GM23338 (cell line): Measurements from ENCODE around the gene ERI3.

Experiments
- CREB1 ChIP-seq: fragments of 250-450 bp; sonication (Bioruptor Pico); IDR thresholded peaks from 2 replicates; pipeline ENCODE4 v1.5.0; 2020; ENCODE audit warnings: low read depth, mild to moderate bottlenecking, moderate library complexity
- EZH2 ChIP-seq: fragments of 200-600 bp; sonication (generic); IDR thresholded peaks from one replicate; pipeline ENCODE4 v1.8.0; 2017; ENCODE audit warnings: antibody characterized with exemption, mild to moderate bottlenecking, low read depth; ENCODE audit not compliant: unreplicated experiment
- ZNF114 ChIP-seq: fragments of 250-450 bp; sonication (Bioruptor Pico); IDR thresholded peaks from 2 replicates; pipeline ENCODE4 v1.5.0; 2020; ENCODE audit warnings: mild to moderate bottlenecking, moderate library complexity
- TF ChIP-seq, protein P1 (sequence below), 2 experiments: fragments of 200-600 bp in 1 of 2; sonication (generic) in 1 of 2; conservative IDR thresholded peaks; 2 replicates each; pipeline versions ENCODE4 v1.5.1 to v1.6.1; 2016 to 2017; ENCODE audit warnings: antibody characterized with exemption in 2 of 2, low read depth in 2 of 2, mild to moderate bottlenecking in 2 of 2, moderate library complexity in 1 of 2

DNA sequence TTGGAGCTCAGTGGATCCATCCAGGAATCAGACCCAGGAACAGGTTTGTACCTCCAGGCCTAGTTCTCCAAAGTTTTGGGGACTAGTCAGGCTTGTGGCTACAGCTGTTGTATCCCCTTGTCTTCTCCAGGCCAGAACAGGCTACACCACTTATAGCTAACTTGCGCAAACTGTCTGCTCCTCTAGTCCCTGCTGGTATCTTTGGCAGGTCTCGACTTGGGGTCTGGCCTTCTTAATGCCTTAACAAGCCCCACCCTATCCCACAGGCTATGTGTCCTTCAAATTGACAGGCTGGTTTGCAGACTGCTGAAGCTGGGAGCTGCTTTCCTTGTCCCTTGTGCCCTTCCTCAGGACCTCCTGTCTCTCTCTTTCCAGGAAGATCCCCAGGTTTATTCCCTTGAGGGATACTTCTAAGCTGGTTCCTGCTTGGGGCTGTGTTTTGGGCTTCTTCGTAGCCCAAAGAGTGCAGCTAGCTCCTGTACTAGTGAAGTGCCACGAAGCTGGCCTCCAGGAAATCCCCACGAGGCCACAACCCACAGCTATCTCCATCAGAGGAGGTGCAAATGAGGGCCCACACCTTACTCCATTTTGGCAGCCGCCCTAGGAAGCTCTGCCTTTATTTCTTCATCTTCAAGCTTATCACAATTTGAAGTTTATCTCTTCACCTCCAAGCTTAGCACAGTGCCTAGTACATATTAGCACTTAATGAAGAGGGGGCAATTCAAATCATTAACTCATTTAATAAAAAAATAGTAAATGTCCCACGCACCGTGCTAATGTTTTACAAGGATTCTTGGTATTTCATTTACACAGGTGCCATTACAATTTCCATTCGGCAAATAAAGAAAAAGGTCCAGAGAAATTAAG is 142.5 kb downstream of the ERI3 start:
- TF ChIP-seq ZNF114 (CRISPR knock-in tag) (no peak), CREB1 (CRISPR knock-in tag) (no peak), EZH2 (no peak)
- TF ChIP-seq, protein P1, sequence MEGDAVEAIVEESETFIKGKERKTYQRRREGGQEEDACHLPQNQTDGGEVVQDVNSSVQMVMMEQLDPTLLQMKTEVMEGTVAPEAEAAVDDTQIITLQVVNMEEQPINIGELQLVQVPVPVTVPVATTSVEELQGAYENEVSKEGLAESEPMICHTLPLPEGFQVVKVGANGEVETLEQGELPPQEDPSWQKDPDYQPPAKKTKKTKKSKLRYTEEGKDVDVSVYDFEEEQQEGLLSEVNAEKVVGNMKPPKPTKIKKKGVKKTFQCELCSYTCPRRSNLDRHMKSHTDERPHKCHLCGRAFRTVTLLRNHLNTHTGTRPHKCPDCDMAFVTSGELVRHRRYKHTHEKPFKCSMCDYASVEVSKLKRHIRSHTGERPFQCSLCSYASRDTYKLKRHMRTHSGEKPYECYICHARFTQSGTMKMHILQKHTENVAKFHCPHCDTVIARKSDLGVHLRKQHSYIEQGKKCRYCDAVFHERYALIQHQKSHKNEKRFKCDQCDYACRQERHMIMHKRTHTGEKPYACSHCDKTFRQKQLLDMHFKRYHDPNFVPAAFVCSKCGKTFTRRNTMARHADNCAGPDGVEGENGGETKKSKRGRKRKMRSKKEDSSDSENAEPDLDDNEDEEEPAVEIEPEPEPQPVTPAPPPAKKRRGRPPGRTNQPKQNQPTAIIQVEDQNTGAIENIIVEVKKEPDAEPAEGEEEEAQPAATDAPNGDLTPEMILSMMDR (conservative IDR thresholded peaks at IDR 0.05; ENCODE audit: low read depth in 2 of 2), result no peak
